Left renal cortex interstitium (tissue), 4 donors: ENCODE measurements around the gene CAPS. TPM values are rescaled to one million over a fixed set of nuclear protein-coding genes. Genes with fewer than 3 reads are reported as not detected.
"Not testable (repeated sequence)": the region's sequence is repeated elsewhere in the genome, so short reads cannot be mapped to it uniquely, and the experiment has no call there.

Experiments
- DNase-seq, 4 donors: peaks; one replicate each; pipeline ENCODE4 v3.0.0-alpha.2; 2013; ENCODE audit warnings: low read depth in 4 of 4, low spot score in 2 of 4, missing footprints in 1 of 4
- polyA plus RNA-seq, 4 donors: library from polyadenylated mRNA; unstranded; fragments of 120-200 nt; gene quantifications; one replicate each; pipeline ENCODE4 v1.2.1, GENCODE V29; 2013; ENCODE audit not compliant: insufficient read length in 4 of 4

CAPS gene
- polyA plus RNA-seq, 4 donors = 27.7 to 54.3 (median 37.2) TPM

DNA sequence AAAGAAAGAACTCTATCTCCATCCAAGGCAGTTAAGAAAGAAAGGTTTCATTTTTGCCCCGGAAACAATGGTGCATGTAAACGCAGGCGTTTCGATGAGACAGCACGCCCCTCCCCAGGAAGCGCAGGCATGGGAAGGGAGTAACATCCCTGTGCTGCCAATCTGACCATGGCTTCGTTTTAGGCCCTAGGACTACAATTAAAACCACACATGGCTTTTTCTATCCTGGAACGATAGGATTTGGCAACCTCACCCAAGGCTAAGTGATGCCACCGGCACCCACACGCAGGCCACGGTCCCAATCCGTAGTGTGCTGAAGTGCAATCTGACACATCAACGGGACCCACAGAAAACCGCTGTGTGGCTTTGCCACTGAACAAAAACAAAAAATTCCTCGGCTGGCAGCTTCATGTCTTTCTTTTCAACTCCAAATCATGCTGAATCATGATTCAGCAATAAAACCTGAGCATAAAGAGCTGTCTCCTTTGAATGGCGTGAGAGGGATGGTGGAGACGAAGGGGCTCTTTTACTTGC is 39.7 kb downstream of the CAPS start:
- DNase-seq = no peak

- DNase-seq = no peak
Measured at GRCh38 chr19:5954293-5954692, 40.2 kb downstream of the CAPS start.

DNA sequence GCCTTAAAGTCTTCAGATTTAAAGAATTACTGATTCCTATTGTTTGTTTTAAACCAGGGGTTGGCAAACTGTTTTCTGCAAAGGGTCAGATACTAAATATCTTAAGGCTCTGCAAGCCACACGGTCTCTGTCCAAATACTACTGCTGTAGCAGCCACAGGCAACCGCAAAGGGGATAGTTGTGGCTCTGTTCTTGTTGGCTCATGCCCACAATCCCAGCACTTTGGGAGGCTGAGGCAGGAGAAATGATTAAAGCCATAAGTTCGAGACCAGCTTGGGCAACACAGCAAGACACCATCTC is 41.5 kb downstream of the CAPS start:
- no peak for DNase-seq

GRCh38 chr19:5956323-5956722 is 42.3 kb downstream of the CAPS start:
- no peak for DNase-seq

DNA sequence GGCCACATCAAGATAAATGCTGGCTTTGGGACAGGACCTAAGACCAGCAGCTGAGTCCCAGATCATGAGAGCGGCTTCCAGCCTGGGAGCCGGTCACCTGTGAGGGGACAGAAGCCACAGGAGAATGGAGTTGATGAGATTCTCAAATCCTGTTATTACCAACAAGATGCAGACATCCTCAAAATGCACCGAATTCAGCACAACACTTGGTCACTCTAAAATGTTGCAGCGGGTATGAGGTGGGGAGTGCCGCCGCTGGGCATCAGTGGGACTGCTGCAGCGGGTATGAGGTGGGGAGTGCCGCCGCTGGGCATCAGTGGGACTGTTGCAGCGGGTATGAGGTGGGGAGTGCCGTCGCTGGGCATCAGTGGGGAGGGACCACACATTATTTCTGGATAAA is 42.7 kb downstream of the CAPS start:
- DNase-seq = no peak

DNA sequence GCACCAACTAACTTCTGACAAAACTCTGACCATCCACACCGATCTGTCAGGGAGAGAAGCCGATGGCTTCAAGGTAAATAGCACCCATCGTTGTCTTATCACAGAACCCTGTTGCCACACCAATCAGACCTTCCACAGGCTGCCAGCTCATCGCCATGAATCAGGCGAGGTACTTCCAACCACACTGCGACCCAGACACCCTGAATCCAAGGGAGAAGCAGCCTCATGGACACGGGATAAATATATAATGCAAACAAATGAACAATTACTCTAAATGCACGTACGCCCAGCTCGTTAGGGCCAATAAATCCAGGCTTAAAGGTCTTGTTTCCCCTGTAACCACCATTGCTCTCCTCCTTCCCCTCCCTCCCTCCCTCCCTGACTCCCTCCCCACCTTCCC is 43.1 kb downstream of the CAPS start:
- no peak for DNase-seq

- DNase-seq = no peak
Measured at GRCh38 chr19:5958074-5958850, 44.2 kb downstream of the CAPS start.

- no peak for DNase-seq
Measured at GRCh38 chr19:5958851-5959122, 44.7 kb downstream of the CAPS start.

DNA sequence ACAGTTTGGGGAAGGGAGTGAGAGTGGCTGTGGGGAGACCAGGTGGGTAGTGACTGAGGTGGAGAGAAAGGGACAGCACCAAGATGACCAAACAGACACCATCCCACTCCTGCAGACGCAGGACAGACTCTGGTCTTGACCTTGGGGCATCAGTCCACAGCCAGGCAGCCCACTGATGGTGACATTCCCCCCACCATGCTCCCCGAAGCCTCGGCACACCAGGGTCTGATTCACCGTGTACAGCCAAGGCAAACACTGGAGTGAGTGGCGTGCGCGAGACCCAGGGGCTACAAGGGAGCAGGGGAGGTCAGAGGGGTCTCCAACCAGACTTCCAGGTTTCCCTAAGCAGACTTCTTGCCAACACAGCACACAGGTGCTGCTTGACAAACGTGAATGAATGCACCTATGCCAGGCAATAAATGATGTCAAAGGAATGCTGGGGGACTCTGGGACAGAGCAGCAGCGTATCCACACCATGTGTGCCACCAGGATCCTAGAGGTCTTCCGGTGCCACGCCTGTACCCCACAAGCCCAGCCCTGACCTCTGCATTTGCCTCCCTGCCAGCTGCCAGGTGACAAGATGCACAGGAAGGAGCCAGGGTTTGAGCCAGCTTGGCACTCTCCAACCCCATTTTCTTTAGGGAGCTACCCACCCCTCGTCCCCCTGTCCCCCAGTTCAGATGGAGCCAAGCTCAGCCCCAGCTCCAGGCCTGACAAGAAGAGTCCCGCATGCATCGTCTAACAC is 45.4 kb downstream of the CAPS start:
- no peak for DNase-seq

DNA sequence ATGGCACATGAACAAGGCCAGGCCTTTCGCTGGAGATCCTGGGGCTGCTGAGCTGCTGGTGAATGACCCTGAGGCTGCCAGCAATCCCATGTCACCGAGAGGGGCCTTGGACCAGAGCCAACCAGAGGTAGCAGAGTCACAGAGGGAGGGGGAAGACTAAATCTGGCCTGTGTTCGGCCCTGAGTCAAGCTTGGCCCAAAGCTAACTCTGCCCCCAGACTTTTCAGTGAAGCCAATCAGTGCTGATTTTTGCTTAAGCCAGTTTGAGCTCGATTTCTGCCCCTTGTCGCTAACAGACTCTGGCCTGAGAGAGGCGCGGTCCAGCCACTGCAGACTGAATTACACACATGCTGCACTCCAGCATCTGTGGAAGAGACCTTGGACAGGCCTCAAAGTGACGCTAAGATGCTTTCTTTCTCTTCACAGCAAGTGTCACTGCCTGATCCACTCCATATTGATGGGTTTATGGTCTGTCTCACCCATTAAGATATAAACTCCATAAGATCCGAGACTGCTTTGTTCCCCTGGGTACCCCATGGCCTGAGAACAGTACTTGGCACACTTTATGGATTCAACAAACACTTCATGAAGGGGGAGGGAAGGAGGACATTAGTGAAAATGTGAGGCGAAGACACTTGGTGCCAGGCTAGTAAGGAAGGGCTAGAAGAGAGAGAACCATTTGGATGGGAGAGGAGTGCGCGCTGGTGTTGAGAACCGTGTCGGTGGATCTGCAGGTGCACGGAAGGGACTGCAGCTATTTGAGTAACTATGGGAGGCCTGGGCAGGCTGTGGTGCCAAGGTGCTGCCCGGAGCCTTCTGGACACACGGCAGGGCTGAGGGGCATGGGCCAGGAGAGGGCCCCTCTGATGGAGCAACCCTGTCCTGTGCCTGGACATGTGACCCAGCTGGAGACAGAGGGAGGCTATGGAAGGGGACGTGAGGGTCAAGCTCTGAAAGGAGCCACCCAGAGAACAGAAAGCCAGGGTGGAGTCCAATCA is 46.2 kb downstream of the CAPS start:
- DNase-seq = no peak

DNA sequence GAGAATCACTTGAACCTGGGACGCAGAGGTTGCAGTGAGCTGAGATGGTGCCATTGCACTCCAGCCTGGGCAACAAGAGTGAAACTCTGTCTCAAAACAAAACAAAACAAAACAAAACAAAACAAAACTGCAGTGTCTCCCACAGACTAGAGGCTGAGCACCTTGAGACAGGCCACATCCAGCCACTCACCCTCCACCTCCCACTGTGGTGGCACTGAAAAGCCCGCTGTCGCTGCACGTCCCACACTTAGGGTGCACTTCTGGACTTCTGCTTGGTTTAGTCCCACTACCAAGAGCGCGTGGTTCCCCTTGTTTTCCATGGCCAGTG is 47.6 kb downstream of the CAPS start:
- not testable (repeated sequence) for DNase-seq

DNA sequence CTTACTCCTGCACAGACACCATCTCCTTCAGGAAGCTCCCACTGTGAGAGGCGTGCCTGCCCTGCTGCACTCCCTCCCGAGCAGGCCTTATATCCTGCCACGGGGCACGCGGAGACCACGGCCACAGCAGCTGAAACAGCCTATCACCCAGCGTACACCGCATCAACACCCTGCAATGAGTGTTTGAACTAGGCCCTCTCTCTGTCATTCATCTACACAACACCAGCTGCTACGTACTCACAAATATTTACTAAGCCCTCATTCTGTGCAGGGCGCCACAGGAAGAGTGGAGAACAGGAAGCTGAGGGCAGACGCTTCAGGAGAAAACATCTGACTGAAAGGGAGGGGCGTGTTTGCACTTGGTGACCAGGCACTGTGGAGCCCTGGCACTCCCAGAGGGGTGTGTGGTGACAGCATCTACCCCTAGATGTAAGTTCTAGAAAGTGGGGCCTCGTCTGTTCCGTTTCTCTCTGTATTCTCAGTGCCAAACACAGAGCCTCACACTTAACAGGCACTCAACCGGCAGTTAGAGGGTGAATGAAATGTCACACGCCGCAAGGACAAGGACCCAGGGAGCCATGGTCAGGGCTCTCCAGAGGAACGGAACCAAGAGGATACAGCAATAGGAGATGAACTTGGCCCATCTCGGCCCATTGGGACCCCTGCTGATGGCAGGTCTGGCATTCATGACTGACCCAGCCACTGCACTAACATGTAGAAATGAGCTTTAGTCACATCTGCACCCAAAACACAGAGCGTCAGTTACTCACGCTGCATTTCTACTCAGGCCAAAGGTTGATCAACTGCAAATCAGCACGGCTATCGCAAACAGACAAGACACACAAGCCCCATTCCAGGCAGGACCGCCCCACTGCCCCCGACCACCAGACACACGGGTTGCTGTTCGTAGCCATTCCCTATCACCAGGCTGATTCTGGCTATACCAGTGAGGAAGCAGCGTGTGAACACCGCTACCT is 48.2 kb downstream of the CAPS start:
- no peak for DNase-seq

DNA sequence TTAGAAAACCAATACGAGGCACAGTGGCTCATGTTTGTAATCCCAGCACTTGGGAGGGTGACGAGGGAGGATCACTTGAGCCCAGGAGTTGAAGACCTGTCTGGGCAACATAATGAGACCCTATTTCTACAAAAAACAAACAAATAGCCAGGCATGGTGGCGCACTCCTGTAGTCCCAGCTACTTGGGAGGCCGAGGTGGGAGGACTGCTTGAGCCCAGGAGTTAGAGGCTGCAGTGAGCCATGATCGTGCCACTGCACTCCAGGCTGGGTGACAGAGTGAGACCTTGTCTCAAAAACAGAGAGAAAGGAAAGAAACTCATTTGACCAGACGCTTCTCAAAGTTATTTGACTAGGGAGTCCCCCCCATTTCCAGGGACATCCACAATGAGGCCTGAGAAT is 49.2 kb downstream of the CAPS start:
- DNase-seq = not testable (repeated sequence)

- no peak for DNase-seq
Measured at GRCh38 chr19:5963855-5964254, 49.8 kb downstream of the CAPS start.

DNA sequence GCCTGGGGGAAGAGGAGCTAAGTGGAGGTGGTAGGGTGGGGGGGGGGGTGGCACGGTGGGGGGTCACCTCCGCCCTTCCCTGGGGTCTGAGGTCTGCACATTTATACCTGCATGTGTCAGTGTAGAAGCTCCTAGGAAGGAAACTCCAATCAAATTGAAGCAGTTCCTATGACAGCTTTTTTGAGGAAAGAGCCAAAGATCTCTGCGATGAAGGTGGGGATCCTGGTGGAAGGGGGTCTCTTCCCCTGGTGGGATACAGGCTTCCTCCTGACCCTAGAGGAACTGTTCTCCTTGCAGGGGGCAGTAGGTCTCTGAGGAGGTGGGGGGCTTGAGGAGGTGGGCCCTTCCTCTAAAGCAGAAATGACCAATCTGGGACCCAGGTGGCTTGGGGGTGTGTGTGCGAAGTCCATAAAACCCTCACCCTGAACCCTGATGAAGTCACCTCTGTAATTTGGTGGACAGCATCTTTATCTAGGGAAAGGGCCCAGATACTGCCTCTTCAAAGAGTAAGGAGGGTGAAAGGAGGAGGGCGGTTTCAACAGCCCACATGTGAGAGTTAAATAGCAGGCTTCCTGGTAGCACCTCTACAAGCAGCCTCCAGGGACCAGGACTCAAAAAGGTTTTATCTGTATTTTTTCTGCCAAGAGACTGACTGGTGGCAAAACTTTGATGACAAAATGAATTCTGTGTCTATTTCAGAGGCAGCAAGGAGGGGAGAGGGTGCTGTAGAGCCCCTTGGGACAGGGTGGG is 50.9 kb downstream of the CAPS start:
- no peak for DNase-seq
